Measurements from ENCODE around the gene OR52J3.

GRCh38 chr11:5036669-5037068 lies 9.7 kb upstream of the OR52J3 start:
- TF ChIP-seq CTCF (IDR thresholded peaks at IDR 0.05) (no peak), EP300 (IDR thresholded peaks at IDR 0.05) (no peak), POLR2A (IDR thresholded peaks at IDR 0.05) (no peak)
